HL-60 (cell line): ENCODE measurements around the gene WHAMM.

Experiments
- POLR2AphosphoS5 ChIP-seq: IDR thresholded peaks from 2 replicates; pipeline ENCODE4 v1.6.1; 2012; ENCODE audit warnings: low read depth
- TF ChIP-seq, protein P1 (sequence below): IDR thresholded peaks from one replicate; pipeline ENCODE4 v1.5.1; 2011; ENCODE audit warnings: low read length, control low read depth, inconsistent platforms; ENCODE audit not compliant: insufficient read depth

DNA sequence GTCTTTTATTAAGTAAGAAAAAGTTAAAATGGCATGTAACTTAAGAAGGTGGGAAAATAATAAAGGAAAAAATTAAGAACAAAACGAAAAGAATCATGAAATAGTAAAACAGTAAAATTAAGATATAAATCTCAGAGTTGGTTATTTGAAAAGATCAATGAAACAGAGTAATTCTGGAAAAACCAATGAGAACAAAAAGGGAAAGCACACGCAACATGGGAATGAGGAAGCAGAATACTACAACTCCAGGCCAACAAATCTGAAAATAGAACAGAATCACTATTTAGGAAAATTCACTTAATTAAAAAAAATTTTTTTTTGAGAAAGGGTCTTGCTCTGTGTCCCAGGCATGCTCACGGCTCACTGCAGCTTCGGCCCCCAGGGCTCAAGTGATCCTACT is 30.7 kb downstream of the WHAMM start:
- TF ChIP-seq, protein P1, sequence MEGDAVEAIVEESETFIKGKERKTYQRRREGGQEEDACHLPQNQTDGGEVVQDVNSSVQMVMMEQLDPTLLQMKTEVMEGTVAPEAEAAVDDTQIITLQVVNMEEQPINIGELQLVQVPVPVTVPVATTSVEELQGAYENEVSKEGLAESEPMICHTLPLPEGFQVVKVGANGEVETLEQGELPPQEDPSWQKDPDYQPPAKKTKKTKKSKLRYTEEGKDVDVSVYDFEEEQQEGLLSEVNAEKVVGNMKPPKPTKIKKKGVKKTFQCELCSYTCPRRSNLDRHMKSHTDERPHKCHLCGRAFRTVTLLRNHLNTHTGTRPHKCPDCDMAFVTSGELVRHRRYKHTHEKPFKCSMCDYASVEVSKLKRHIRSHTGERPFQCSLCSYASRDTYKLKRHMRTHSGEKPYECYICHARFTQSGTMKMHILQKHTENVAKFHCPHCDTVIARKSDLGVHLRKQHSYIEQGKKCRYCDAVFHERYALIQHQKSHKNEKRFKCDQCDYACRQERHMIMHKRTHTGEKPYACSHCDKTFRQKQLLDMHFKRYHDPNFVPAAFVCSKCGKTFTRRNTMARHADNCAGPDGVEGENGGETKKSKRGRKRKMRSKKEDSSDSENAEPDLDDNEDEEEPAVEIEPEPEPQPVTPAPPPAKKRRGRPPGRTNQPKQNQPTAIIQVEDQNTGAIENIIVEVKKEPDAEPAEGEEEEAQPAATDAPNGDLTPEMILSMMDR = no peak
- TF ChIP-seq POLR2AphosphoS5 = no peak
